Duodenal mucosa (tissue), 2 donors: ENCODE measurements around the gene NCOA7.

Experiments
- H3K27ac ChIP-seq: one replicate; pipeline ENCODE4 v1.7.0; 2013; ENCODE audit warnings: low read depth, low read length
- H3K27me3 ChIP-seq, 2 donors: one replicate each; pipeline ENCODE4 v1.7.0; 2013; ENCODE audit warnings: low read length in 2 of 2, control low read depth in 1 of 2; ENCODE audit not compliant: insufficient read depth in 2 of 2, control insufficient read depth in 1 of 2
- H3K36me3 ChIP-seq, 2 donors: one replicate each; pipeline ENCODE4 v1.7.0; 2013; ENCODE audit warnings: low read length in 2 of 2, control low read depth in 1 of 2; ENCODE audit not compliant: insufficient read depth in 2 of 2, control insufficient read depth in 1 of 2
- H3K4me1 ChIP-seq, 2 donors: one replicate each; pipeline ENCODE4 v1.7.0; 2013; ENCODE audit warnings: low read length in 2 of 2, control low read depth in 1 of 2; ENCODE audit not compliant: insufficient read depth in 2 of 2, control insufficient read depth in 1 of 2
- H3K4me3 ChIP-seq, 2 donors: one replicate each; pipeline ENCODE4 v1.7.0; 2013; ENCODE audit warnings: low read length in 2 of 2, low read depth in 1 of 2
- H3K9ac ChIP-seq, 2 donors: one replicate each; pipeline ENCODE4 v1.7.0; 2013; ENCODE audit warnings: low read length in 2 of 2, low read depth in 1 of 2
- H3K9me3 ChIP-seq, 2 donors: one replicate each; pipeline ENCODE4 v1.7.0; 2013; ENCODE audit warnings: low read length in 2 of 2, control low read depth in 1 of 2; ENCODE audit not compliant: control insufficient read depth in 1 of 2

The NCOA7 gene

GRCh38 chr6:125791820-125792165, 1.0 kb downstream of the NCOA7 start:
- H3K4me3 ChIP-seq = peak overlapping the region; percentile 75 to 86
- no peaks in the 10 kb centered on the region for H3K27me3 ChIP-seq
- no peaks in the 10 kb centered on the region for H3K9me3 ChIP-seq
- H3K27ac ChIP-seq = no peak overlapping the region
- peaks cover 29 to 44% of the 10 kb centered on the region in 2 donors for H3K4me1 ChIP-seq
- H3K36me3 ChIP-seq = no peaks in the 10 kb centered on the region
- H3K9ac ChIP-seq = peak overlapping the region in 1 of 2 donors; percentile 91

DNA sequence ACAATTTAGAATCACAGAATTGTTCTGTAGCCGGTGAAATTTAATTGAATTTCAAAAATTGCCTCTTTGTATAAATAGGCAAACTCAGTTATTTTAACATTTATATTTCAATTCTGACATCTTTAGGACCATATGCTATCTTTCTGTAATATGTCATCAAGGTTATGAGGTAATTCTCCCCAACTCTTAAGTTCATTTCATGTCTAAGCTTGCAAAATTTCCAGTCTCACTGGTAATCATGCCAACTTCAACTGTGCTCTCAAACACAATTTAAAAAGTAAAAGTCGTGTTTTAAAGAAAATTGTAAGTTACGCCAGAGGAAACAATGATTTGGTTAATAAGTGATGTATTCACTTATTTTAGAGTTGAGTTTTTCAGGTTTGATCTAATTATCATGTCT, 1.4 kb downstream of the NCOA7 start:
- peaks cover 31 to 48% of the 10 kb centered on the region in 2 donors for H3K4me1 ChIP-seq
- no peak overlapping the region for H3K27ac ChIP-seq
- H3K27me3 ChIP-seq = no peaks in the 10 kb centered on the region
- no peaks in the 10 kb centered on the region for H3K9me3 ChIP-seq
- H3K4me3 ChIP-seq = no peak overlapping the region
- H3K36me3 ChIP-seq = no peaks in the 10 kb centered on the region
- no peak overlapping the region for H3K9ac ChIP-seq

DNA sequence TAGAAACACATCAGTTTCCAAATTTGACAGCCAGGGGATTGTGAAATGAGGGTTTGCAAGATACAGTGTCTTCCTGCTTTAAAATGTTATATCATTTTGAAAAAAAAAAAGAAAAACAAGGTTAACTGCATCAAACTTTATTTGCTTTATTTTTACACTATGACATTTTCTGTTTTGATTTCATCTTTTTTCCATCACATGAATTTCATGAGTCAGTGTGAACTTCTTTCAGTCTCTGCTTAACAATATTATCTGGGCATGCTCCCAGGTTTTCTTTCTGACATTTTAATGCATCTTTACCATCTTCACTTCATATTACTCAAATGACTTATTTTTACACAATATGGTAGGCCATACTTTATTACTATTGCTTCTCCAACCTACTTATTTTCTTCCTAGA, 1.9 kb downstream of the NCOA7 start:
- Histone ChIP-seq H3K4me1 (peaks cover 36 to 53% of the 10 kb centered on the region in 2 donors), H3K4me3 (no peak overlapping the region), H3K27ac (no peak overlapping the region), H3K36me3 (no peaks in the 10 kb centered on the region), H3K27me3 (no peaks in the 10 kb centered on the region), H3K9ac (no peak overlapping the region), H3K9me3 (no peaks in the 10 kb centered on the region)

GRCh38 chr6:125793280-125793679, 2.5 kb downstream of the NCOA7 start:
- Histone ChIP-seq H3K36me3 (no peaks in the 10 kb centered on the region), H3K9me3 (no peaks in the 10 kb centered on the region), H3K27me3 (no peaks in the 10 kb centered on the region), H3K4me1 (peaks cover 37 to 59% of the 10 kb centered on the region in 2 donors), H3K4me3 (no peak overlapping the region), H3K27ac (no peak overlapping the region), H3K9ac (no peak overlapping the region)

- no peak overlapping the region for H3K27ac ChIP-seq
- no peak overlapping the region for H3K9ac ChIP-seq
- no peaks in the 10 kb centered on the region for H3K27me3 ChIP-seq
- peaks cover 40 to 61% of the 10 kb centered on the region in 2 donors for H3K4me1 ChIP-seq
- H3K9me3 ChIP-seq = no peaks in the 10 kb centered on the region
- no peaks in the 10 kb centered on the region for H3K36me3 ChIP-seq
- peak overlapping the region in 1 of 2 donors; percentile 18 for H3K4me3 ChIP-seq
These were observed 3.1 kb downstream of the NCOA7 start for GRCh38 chr6:125793863-125794262.

GRCh38 chr6:125794342-125795137, 3.8 kb downstream of the NCOA7 start:
- no peak overlapping the region for H3K9ac ChIP-seq
- peaks cover 40 to 63% of the 10 kb centered on the region in 2 donors for H3K4me1 ChIP-seq
- H3K36me3 ChIP-seq = no peaks in the 10 kb centered on the region
- no peaks in the 10 kb centered on the region for H3K9me3 ChIP-seq
- H3K27ac ChIP-seq = no peak overlapping the region
- H3K4me3 ChIP-seq = no peak overlapping the region
- H3K27me3 ChIP-seq = no peaks in the 10 kb centered on the region

DNA sequence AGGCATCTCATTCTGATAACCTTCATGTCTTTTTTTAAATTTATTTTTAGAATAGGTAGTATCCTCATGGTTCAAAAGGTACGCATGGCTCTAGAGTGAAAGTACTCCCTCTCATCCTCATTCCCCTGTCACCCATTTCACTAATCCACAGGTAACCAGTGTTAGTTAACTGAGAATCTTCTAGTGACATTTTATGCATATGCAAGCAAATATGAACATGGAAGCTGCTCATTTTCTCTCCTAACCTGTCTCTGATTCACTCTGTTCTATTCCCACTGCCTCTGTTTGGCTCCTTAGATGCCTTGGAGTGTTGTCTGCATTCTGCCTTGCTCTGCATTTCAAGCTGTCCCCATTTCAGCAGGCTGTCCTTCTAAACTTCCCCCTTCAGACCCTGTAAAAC, 4.5 kb downstream of the NCOA7 start:
- H3K4me1 ChIP-seq = peaks cover 36 to 64% of the 10 kb centered on the region in 2 donors
- H3K36me3 ChIP-seq = no peaks in the 10 kb centered on the region
- no peaks in the 10 kb centered on the region for H3K27me3 ChIP-seq
- no peak overlapping the region for H3K4me3 ChIP-seq
- H3K27ac ChIP-seq = no peak overlapping the region
- no peak overlapping the region for H3K9ac ChIP-seq
- no peaks in the 10 kb centered on the region for H3K9me3 ChIP-seq

- H3K27ac ChIP-seq = peak overlapping the region; percentile 5
- no peaks in the 10 kb centered on the region for H3K36me3 ChIP-seq
- H3K4me1 ChIP-seq = peaks cover 39 to 68% of the 10 kb centered on the region in 2 donors
- peak overlapping the region in 1 of 2 donors; percentile 30 for H3K4me3 ChIP-seq
- H3K9ac ChIP-seq = no peak overlapping the region
- H3K27me3 ChIP-seq = no peaks in the 10 kb centered on the region
- no peaks in the 10 kb centered on the region for H3K9me3 ChIP-seq
These were observed 6.5 kb downstream of the NCOA7 start for GRCh38 chr6:125797120-125797885.

DNA sequence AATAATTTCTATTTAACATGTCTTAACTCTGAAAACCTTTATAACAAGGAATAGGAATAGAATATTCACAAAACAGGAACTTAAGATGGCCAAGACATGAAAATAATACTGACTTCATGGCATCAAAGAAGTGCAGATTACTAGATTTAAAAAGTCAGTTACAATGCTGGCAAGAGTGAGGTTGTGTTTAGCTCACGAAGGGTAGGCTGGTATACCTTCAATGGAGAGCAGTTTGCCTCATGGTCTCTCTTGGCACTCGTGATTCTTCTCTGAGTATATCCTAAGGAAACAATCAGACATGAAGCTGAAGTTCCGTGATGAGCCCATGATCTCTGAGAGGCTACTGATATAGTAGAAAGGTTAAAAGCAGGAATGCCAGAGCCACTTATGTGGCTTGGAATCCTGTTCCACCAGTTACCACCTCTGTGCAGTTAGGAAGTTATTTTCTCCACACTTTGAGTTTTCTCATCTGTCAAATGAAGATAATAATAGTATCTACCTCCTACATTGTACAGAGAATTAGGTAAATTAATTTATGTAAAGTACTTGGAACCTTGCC, 7.2 kb downstream of the NCOA7 start:
- H3K27me3 ChIP-seq = no peaks in the 10 kb centered on the region
- H3K9ac ChIP-seq = no peak overlapping the region
- H3K27ac ChIP-seq = no peak overlapping the region
- peak overlapping the region in 1 of 2 donors; percentile 30 for H3K4me3 ChIP-seq
- H3K36me3 ChIP-seq = no peaks in the 10 kb centered on the region
- peaks cover 45 to 66% of the 10 kb centered on the region in 2 donors for H3K4me1 ChIP-seq
- no peaks in the 10 kb centered on the region for H3K9me3 ChIP-seq
